Muscle of arm (tissue), 12 donors: ENCODE measurements around the gene CPNE4. TPM values are rescaled to one million over a fixed set of nuclear protein-coding genes. Genes with fewer than 3 reads are reported as not detected.

Source experiments
- DNase-seq: peaks from one replicate; pipeline ENCODE4 v3.0.0-alpha.2; 2013
- polyA plus RNA-seq, 12 donors: library from polyadenylated mRNA; unstranded; fragments of 120-200 nt; gene quantifications; one replicate each; pipeline ENCODE4 v1.2.1, GENCODE V29; 2013; ENCODE audit not compliant: insufficient read length in 12 of 12

Gene CPNE4
- polyA plus RNA-seq, 12 donors: 0.15 to 3.4 (median 0.37) TPM; not detected in 4

- no peak for DNase-seq
These were observed 333.6 kb downstream of the CPNE4 start for GRCh38 chr3:131701153-131701770.

DNA sequence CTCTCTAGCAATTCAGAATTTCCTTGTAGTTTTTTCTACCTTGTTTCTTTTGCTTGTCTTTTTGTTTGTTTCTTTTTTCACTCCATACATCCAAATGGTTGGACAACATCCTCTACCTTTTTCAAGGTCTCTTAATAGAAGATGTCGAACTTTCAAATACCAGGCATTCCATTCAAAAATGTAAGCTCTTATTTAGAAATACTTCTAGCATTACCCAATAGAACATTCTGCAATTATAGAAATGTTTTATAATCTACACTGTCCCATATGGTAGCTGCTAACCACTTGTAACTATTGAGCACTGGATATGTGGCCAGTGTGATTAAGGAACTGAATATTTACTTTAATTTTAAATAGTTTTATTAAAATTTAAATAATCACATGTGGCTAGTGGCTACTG is 335.8 kb downstream of the CPNE4 start:
- no peak for DNase-seq

GRCh38 chr3:131694376-131694775 is 340.4 kb downstream of the CPNE4 start:
- no peak for DNase-seq

- DNase-seq: no peak
These were observed 342.5 kb downstream of the CPNE4 start for GRCh38 chr3:131692356-131692755.

DNA sequence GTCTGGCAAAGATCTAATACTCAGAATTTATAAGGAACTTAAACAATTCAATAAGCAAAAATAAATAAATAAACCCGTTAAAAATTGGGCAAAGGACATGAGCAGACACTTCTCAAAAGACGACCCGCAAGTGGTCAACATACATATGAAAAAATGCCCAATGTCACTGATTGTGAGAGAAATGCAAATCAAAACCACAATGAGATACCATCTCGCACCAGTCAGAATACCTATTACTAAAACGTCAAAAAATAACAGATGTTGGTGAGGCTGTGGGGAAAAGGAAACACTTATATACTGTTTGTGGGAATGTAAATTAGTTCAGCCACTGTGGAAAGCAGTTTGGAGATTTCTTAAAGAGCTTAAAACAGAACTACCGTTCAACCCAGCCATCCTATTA is 344.0 kb downstream of the CPNE4 start:
- DNase-seq: no peak

DNA sequence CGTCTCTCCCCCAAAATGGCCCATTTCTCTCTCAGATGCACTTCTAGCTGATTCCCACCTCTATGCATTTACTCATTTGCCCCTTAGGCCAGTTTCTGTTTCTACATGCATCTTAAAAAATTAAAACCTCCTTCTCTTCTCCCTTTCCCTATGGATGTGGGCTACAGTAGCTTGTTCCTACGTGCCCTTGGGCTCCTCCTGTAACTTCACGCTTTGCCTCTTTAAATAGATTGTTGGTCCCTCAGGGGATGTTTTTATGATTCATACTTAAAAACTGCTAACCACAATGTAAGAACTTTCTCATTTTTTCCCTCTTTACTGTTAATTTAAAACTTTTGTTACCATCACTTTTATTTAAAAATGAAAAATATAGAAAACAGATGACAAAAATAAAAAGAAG is 346.4 kb downstream of the CPNE4 start:
- DNase-seq: no peak

- DNase-seq: no peak
These were observed 365.2 kb downstream of the CPNE4 start for GRCh38 chr3:131669600-131669999.

GRCh38 chr3:131658771-131659170 is 376.0 kb downstream of the CPNE4 start:
- DNase-seq: no peak

DNA sequence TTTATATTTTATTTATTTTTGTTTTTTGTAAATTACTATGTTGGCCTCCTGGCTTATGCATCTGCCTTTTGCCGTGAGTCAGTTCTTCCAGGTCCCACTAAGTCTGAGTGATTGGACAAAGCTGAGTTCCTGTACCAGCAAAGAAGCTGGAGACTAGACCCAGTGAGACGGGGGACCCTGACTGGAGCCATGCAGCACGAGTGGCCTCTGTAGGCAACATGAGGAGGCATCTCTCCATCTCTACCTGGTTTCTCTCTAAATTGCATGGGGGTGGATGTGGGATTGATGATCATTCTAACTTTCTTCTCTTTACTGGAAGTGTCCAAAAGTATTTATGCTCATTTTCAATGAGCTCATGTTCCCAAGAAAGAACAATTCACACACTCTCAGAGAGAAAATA is 376.7 kb downstream of the CPNE4 start:
- no peak for DNase-seq

- no peak for DNase-seq
These were observed 379.6 kb downstream of the CPNE4 start for GRCh38 chr3:131655070-131655690.

- no peak for DNase-seq
These were observed 389.2 kb downstream of the CPNE4 start for GRCh38 chr3:131645638-131646037.

DNA sequence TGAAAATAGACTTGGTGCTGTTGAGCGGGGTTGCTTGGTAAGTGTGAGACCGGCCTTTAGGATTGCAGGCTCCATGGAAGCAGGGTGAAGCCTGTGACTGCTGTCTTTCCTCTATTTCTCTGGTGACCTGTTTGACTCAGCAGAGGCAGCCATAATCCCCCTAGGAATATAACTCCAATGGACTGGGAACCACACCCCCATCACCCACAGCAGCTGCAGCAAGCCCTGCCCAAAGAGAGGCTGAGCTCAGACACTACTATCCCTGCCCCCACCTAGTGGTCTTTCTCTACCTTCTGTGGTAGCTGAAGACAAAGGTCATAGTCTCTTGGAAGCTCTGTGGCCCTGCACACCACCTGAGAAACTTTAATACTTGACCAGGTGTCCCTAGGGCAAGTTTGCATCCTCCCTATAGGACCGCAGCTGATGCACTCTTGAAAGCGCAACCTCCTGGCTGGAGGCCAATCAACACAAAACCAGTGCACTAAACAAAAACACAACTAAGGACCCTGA is 398.5 kb downstream of the CPNE4 start:
- DNase-seq: no peak

- no peak for DNase-seq
These were observed 404.0 kb downstream of the CPNE4 start for GRCh38 chr3:131630807-131631206.

- no peak for DNase-seq
These were observed 404.7 kb downstream of the CPNE4 start for GRCh38 chr3:131630097-131630496.

- no peak for DNase-seq
These were observed 411.4 kb downstream of the CPNE4 start for GRCh38 chr3:131623431-131623830.

GRCh38 chr3:131622726-131623125 is 412.1 kb downstream of the CPNE4 start:
- DNase-seq: no peak

- DNase-seq: no peak
These were observed 413.8 kb downstream of the CPNE4 start for GRCh38 chr3:131620977-131621376.

DNA sequence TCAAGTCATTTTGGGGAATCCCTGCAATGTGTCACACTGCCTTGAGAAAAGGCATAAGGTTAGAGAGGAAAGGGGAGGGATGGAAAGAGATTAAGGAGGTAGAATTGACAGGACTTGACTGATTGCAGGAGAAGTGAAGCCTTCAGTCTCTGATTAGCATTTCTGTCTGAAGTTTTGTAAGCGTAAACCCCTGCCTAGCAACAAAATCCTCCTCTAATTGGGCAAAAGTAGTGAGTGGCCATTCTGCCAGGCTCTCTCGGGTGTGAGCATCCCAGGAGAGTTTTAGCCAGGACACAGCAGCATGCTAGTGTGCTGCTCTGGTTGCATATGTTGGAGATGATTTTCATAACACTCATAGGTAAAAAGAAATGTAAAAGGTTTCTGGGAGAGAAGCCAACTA is 415.0 kb downstream of the CPNE4 start:
- DNase-seq: no peak

GRCh38 chr3:131616719-131617118 is 418.1 kb downstream of the CPNE4 start:
- DNase-seq: no peak

DNA sequence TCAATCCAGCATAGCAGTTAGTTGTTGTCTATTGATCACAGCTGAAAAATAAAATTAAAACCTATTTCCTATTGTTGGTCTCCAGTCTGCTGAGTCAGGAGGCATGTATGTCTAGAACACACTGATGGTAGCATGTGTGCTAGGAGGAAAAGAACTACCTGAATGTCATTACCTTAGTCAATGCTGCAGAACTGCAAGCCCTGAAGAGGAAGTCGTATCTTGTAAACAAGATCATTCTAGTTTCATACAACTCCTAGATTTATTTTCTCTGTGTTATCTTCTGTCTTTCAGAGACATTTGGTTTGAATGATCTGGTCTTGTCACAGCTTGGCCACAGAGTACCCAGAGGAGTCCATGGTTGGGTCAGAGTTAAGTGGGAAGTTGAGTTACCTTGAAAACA is 422.1 kb downstream of the CPNE4 start:
- no peak for DNase-seq

DNA sequence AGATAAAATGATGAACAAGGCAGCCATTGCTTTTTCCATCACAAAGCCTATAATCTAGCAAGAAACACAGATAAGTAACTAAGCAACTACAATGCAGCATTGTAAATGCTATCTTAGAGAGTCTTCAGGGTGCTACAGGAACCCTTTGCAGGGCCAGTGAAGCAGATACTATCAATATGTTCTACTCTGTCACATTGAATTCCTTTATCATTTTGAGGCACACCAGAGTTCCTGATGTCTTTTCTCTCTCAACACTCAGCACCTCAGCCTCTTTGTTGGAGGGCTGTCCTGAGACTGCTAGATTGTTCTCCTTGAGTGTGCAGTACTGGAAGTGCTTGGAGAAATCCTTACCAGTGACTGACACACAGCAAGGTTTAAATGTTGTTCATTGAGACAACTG is 424.6 kb downstream of the CPNE4 start:
- no peak for DNase-seq

DNA sequence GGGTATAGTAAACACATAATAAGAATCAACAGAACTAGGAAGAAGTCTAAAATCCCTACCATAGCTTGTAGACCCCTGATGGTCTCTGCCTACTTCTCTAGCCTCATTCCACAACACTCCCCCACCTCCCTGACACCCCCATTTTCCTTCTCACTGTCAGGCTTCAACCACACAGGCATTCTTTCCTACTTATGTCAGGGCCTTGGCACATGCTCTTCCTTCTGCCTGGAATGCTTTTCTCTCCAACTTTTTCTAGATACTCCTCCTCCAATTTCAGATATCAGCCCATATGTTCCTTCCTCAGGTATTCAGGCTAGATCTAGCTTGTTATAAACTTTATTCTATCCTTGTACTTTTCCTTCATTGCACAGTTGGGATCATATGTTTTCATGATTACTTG is 426.1 kb downstream of the CPNE4 start:
- no peak for DNase-seq

GRCh38 chr3:131608296-131608695 is 426.5 kb downstream of the CPNE4 start:
- no peak for DNase-seq

DNA sequence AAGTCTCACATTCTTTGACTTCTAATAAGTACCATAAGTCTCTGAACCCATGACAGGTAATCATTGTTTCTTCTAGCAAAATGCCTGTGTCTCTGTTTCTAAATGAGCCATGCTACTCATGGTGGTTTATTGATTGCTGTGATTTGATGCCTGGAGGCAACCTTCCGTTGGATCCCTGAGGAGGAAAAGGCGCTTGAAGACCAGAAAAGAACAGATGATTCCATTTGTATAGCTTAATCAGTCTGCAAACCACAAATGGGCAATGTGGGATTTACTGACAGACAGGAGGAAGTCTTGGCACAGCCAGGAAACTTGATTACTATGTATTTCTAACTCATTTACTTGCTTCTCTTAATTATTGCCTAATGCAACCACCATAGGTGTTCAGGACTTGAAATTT is 428.9 kb downstream of the CPNE4 start:
- DNase-seq: no peak
